Fibroblast of pulmonary artery (primary cell): ENCODE data around the gene MCTP2.

Source experiments
- DNase-seq: peaks from one replicate; pipeline ENCODE4 v3.0.0-alpha.2; 2010; ENCODE audit warnings: low read depth
- H3K4me3 ChIP-seq: replicated peaks from 2 replicates; pipeline ENCODE4 v1.5.1; 2011; ENCODE audit warnings: low read depth, mild to moderate bottlenecking, control low read depth, low read length, moderate library complexity
- CTCF ChIP-seq: IDR thresholded peaks from 2 replicates; pipeline ENCODE4 v1.5.1; 2011; ENCODE audit warnings: mild to moderate bottlenecking, control low read depth, low read length, inconsistent platforms; ENCODE audit errors: missing control alignments

MCTP2 gene

GRCh38 chr15:94198633-94199032, 32.7 kb upstream of the MCTP2 start:
- H3K4me3 ChIP-seq, result no peak overlapping the region
- TF ChIP-seq CTCF, result no peak
- no peak for DNase-seq

DNA sequence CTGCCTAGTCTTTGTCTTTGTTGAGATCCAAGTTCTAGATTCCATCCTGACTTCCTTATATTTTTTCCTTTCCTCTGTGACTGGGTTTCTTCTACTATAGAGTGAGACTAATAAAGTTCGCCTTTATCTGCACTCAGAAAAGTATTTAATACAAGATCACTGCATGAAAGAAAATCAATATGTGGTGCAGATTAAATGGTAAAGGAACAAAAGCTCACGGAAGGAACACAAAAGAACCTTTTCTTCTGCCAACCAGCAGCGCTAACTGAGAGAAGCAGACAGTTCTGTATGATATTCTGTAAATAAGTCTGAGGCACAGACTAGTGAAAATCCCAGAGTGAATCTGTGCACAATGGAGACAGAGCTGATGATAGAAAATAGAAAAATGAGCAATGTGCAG, 31.6 kb upstream of the MCTP2 start:
- no peak overlapping the region for H3K4me3 ChIP-seq
- DNase-seq, result no peak
- TF ChIP-seq CTCF, result no peak

DNA sequence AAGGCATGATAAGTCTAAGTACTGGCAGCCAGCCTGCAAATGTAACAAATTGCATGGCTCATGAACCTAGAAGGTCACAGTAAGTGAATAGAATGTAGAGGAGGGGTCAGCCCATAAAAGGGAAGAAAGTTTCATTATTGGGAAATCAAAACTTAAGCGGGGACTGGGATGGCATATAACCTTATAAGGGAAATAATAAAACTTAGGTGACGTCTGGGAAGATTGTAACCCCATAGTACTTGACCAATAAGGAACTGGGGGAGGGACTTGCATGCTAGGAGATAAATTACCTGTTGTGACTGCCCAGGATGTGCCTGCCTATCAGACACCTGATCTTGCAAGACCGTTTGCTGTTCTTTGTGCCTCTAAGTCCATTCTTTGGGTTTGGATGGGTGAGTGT, 28.1 kb upstream of the MCTP2 start:
- TF ChIP-seq CTCF, result no peak
- no peak overlapping the region for H3K4me3 ChIP-seq
- DNase-seq, result no peak

DNA sequence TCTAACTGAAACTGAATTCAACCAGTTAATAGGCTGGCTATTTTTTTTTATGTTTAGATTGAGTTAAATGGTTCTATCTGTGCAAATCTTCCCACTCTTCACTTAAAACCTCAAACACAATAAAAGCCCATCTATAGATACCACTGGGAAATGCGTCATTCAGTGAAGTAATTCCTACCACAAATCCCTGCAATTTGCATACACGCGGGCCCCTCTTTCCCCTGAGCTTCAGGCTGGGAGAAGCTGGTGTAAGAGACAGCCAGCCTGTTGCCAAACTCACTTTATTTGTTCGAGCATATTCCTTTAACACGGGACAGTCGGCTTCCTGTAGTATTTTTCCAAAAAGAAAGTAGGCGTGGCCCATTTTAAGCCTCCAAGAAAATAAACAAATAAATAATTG, 26.0 kb upstream of the MCTP2 start:
- no peak overlapping the region for H3K4me3 ChIP-seq
- DNase-seq, result no peak
- TF ChIP-seq CTCF, result no peak

DNA sequence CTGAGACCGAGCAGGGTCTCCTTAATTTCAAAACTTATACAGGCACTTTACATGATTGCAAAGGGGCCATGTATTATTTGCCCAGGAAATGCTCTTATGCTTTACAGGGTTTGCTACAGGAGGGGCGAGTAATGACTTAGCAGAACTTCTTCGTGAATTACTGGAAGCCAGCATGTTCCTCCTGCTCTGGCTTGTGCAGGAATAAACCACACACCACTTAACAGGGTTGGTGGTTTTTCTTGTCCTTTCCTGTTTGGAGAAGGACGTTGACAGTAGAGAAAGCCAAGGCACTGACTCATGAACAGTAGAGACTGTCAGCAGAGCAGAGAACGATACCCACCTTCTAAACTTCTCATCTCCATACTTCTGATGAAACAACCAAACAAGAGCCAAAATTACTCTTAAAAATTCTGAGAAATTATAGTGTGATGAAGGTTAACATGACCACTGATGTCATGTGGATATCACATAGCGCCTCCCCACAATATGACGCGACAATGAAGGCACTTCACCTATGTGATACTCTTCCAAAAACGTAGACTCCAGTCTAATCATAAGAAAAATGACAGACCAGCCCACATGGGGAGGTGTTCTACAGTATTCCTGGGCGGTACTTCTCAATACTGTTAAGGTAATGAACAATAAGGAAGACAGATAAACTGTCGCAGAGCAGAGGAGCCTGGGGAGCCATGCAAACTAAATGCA, 24.7 kb upstream of the MCTP2 start:
- no peak overlapping the region for H3K4me3 ChIP-seq
- TF ChIP-seq CTCF, result no peak
- DNase-seq, result peak; percentile 5

DNA sequence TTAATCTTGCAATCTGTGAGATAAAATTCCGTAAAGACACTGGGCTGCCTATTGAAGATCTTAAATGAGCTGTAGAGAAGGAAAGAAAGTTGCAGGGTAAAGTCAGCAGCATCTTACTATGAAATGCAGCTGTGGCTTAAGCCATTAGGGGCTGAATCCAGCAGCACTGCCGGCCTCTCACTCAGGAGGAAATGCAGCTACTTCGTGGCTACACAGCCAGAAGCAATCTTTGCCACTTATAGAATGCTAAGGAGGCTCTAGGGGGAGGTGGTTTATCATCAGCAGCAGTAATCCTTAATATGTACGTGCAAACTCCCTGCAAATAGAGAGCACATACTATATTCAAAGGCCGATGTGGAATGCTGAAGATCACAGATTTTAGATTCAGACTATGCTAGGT, 19.1 kb upstream of the MCTP2 start:
- TF ChIP-seq CTCF, result no peak

DNA sequence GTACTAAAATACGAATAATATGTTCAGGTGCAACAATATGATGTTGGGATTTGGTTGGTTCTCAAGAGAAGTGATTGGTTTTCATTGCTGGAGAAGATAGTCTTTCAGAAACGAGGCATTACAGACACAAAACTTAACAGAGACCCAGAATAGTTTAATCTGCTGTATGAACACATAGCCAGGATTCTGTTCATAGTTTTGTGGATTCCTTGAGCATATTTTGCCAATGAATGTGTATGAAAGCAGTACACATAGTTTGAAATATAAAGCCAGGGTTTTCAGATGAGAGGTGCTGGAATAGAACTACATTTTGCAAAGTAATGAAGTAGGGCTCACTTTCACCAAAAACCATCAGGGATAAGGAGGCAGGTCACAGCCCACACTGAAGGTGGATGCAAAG, 5.7 kb upstream of the MCTP2 start:
- no peak for TF ChIP-seq CTCF

More for the DNA sequence above, 19.1 kb upstream of the MCTP2 start:
- no peak for DNase-seq
- no peak overlapping the region for H3K4me3 ChIP-seq

More for the DNA sequence above, 5.7 kb upstream of the MCTP2 start:
- DNase-seq, result no peak
- no peak overlapping the region for H3K4me3 ChIP-seq
